HCT116 (cell line): ENCODE measurements around the gene ADGRG6. TPM values are rescaled to one million over a fixed set of nuclear protein-coding genes. Genes with fewer than 3 reads are reported as not detected.
A peak's percentile ranks its signal among the peaks of the same experiment; 100 is the strongest.

Experiments
- ATAC-seq: fragments of 200-7000 bp; cut with Tn5 transposase; 2 replicates; pipeline ENCODE4 v1.9.1; 2020; ENCODE audit warnings: mild to moderate bottlenecking, moderate library complexity
- BruUV-seq: library from RNA; stranded (reverse); fragments of 400-500 nt; replicated peaks from 2 replicates; lab custom pipeline; 2021; lab: Mats Ljungman, UMichigan
- CTCF ChIA-PET: fragments of 300-600 bp; sonication (Branson Sonifier 250); formaldehyde crosslinking; loops from one replicate; lab custom pipeline; 2021; ENCODE audit warnings: antibody characterized with exemption; lab: Charles Lee
- POLR2A ChIA-PET: fragments of 300-600, 350-600 bp; sonication (Branson Sonifier 250); formaldehyde crosslinking; loops from one replicate; lab custom pipeline; 2021; ENCODE audit warnings: antibody characterized with exemption; lab: Charles Lee
- RAD21 ChIA-PET, 2 experiments: fragments of 300-600 bp; sonication (Branson Sonifier 250); formaldehyde crosslinking; loops; one replicate each; lab custom pipeline; 2023; ENCODE audit warnings: low total read pairs in 2 of 2; ENCODE audit not compliant: uncharacterized antibody in 2 of 2, unreplicated experiment in 2 of 2, low non-redundant PET in 1 of 2; lab: Charles Lee
- DNase-seq: peaks from one replicate; pipeline ENCODE4 v3.0.0-alpha.2; 2010; ENCODE audit warnings: low read depth, low spot score
- H2AFZ ChIP-seq: fragments of 200-600 bp; shearing (Covaris generic), sonication (generic); 2 replicates; pipeline ENCODE4 v1.6.1; 2017; ENCODE audit warnings: low read depth, mixed run types, mixed read lengths, antibody characterized with exemption, low read length; ENCODE audit not compliant: poor library complexity, severe bottlenecking
- H3K27ac ChIP-seq: 2 replicates; pipeline ENCODE4 v1.5.1; 2012; ENCODE audit warnings: low read depth, low read length
- H3K27me3 ChIP-seq: fragments of 200-600 bp; sonication (generic); 2 replicates; pipeline ENCODE4 v1.6.1; 2016; ENCODE audit warnings: mixed run types, low read length, mixed read lengths; ENCODE audit not compliant: insufficient read depth
- H3K36me3 ChIP-seq, 2 experiments: fragments of 200-500 bp in 1 of 2; fragments of 200-600 bp in 1 of 2; sonication (Bioruptor generic) in 1 of 2; sonication (generic) in 1 of 2; 2 replicates each; pipeline versions ENCODE4 v1.5.1 to v1.6.1; 2014 to 2016; ENCODE audit warnings: low read length in 2 of 2, inconsistent platforms in 1 of 2, mixed read lengths in 1 of 2, mixed run types in 1 of 2; ENCODE audit not compliant: insufficient read depth in 2 of 2, control insufficient read depth in 1 of 2
- H3K4me1 ChIP-seq, 2 experiments: fragments of 200-600 bp in 1 of 2; sonication (generic) in 1 of 2; 2 replicates each; pipeline versions ENCODE4 v1.5.1 to v1.6.1; 2012 to 2017; ENCODE audit warnings: low read length in 2 of 2, inconsistent platforms in 1 of 2, mild to moderate bottlenecking in 1 of 2, mixed read lengths in 1 of 2, mixed run types in 1 of 2, moderate library complexity in 1 of 2; ENCODE audit not compliant: insufficient read depth in 2 of 2, control insufficient read depth in 1 of 2
- H3K4me2 ChIP-seq: fragments of 200-600 bp; sonication (generic); 2 replicates; pipeline ENCODE4 v1.6.1; 2017; ENCODE audit warnings: mixed run types, low read length, mixed read lengths
- H3K4me3 ChIP-seq, 2 experiments: fragments of 200-600 bp in 1 of 2; sonication (generic) in 1 of 2; replicated peaks in 1 of 2; 2 replicates each; pipeline ENCODE4 v1.5.1; 2011 to 2016; ENCODE audit warnings: low read length in 2 of 2, control low read depth in 1 of 2, low read depth in 1 of 2, mild to moderate bottlenecking in 1 of 2, mixed read lengths in 1 of 2, mixed run types in 1 of 2
- H3K79me2 ChIP-seq: fragments of 200-600 bp; sonication (generic); 2 replicates; pipeline ENCODE4 v1.6.1; 2017; ENCODE audit warnings: mild to moderate bottlenecking, mixed run types, low read length, moderate library complexity, mixed read lengths; ENCODE audit not compliant: insufficient read depth
- H3K9ac ChIP-seq: fragments of 200-600 bp; sonication (generic); 2 replicates; pipeline ENCODE4 v1.6.1; 2016; ENCODE audit warnings: low read length, mixed read lengths
- H3K9me2 ChIP-seq: fragments of 200-600 bp; sonication (generic), shearing (Covaris generic); 2 replicates; pipeline ENCODE4 v1.6.1; 2017; ENCODE audit warnings: mixed run types, mild to moderate bottlenecking, moderate library complexity; ENCODE audit not compliant: insufficient read depth
- H3K9me3 ChIP-seq, 2 experiments: fragments of 200-500 bp in 1 of 2; fragments of 200-600 bp in 1 of 2; sonication (Bioruptor generic) in 1 of 2; sonication (generic) in 1 of 2; 2 replicates each; pipeline ENCODE4 v1.6.1; 2014 to 2017; ENCODE audit warnings: low read length in 2 of 2, mixed read lengths in 2 of 2, inconsistent platforms in 1 of 2, low read depth in 1 of 2, mild to moderate bottlenecking in 1 of 2, mixed run types in 1 of 2, moderate library complexity in 1 of 2; ENCODE audit not compliant: control insufficient read depth in 1 of 2, insufficient read depth in 1 of 2
- H4K20me1 ChIP-seq: fragments of 200-600 bp; sonication (generic), shearing (Covaris generic); 2 replicates; pipeline ENCODE4 v1.6.1; 2017; ENCODE audit warnings: mixed run types, mild to moderate bottlenecking, moderate library complexity; ENCODE audit not compliant: insufficient read depth
- CEBPB ChIP-seq: IDR thresholded peaks from 2 replicates; pipeline ENCODE4 v1.6.1; 2012; ENCODE audit warnings: low read depth
- CTCF ChIP-seq, 3 experiments: fragments of 200-600 bp in 1 of 3; sonication (generic) in 1 of 3; IDR thresholded peaks in 2 of 3; conservative IDR thresholded peaks in 1 of 3; 2 replicates each; pipeline ENCODE4 v1.5.1; 2012 to 2017; ENCODE audit warnings: low read depth in 2 of 3, low read length in 2 of 3, antibody characterized with exemption in 1 of 3, borderline replicate concordance in 1 of 3, control low read depth in 1 of 3, mild to moderate bottlenecking in 1 of 3, mixed read lengths in 1 of 3, mixed run types in 1 of 3, moderate library complexity in 1 of 3; ENCODE audit not compliant: insufficient read depth in 1 of 3
- POLR2A ChIP-seq: IDR thresholded peaks from 2 replicates; pipeline ENCODE4 v1.7.0; 2011; ENCODE audit warnings: borderline replicate concordance; ENCODE audit not compliant: insufficient read depth, insufficient read length; ENCODE audit errors: extremely low read depth
- POLR2AphosphoS5 ChIP-seq: IDR thresholded peaks from 2 replicates; pipeline ENCODE4 v1.6.1; 2011; ENCODE audit warnings: mild to moderate bottlenecking, low read depth, low read length, moderate library complexity
- intact Hi-C: fragments of 100-400 bp; cut with micrococcal nuclease; formaldehyde crosslinking; loops from 2 replicates; pipeline ENCODE4 v1.10.0; 2022
- total RNA-seq: library from RNA; stranded (reverse); gene quantifications from one replicate; pipeline ENCODE4 v1.2.1, GENCODE V29; 2021; ENCODE audit not compliant: unreplicated experiment

ADGRG6 gene
- total RNA-seq, 1 experiment from 2014 or later = 67.9 TPM

GRCh38 chr6:142407685-142408273, 106.0 kb downstream of the ADGRG6 start:
- no peaks in the 10 kb centered on the region for H3K9me3 ChIP-seq
- H3K36me3 ChIP-seq = no peaks in the 10 kb centered on the region; a peak in 2 of 4 replicates
- DNase-seq (no peak), ATAC-seq (no peak)
- H3K9me2 ChIP-seq = no peaks in the 10 kb centered on the region
- H3K79me2 ChIP-seq = no peaks in the 10 kb centered on the region
- H3K4me3 ChIP-seq = no peak overlapping the region
- ChIA-PET CTCF (no interaction called here), RAD21 (no interaction called here), POLR2A (no interaction called here)
- BruUV-seq = no TSS peak
- H3K27ac ChIP-seq = no peak overlapping the region
- no peak overlapping the region for H3K9ac ChIP-seq
- H3K27me3 ChIP-seq = no peaks in the 10 kb centered on the region
- no peak overlapping the region for H3K4me2 ChIP-seq
- H4K20me1 ChIP-seq = no peaks in the 10 kb centered on the region
- H2AFZ ChIP-seq = no peak overlapping the region
- H3K4me1 ChIP-seq = peaks cover 4 to 8% of the 10 kb centered on the region in 2 experiments
- TF ChIP-seq POLR2A = no peak
- TF ChIP-seq, all 23 proteins: peak for 0
- intact Hi-C loops = no loop called here

- Histone ChIP-seq H3K36me3 (no peaks in the 10 kb centered on the region; a peak in 2 of 4 replicates), H3K9ac (no peak overlapping the region), H3K79me2 (no peaks in the 10 kb centered on the region), H3K9me3 (no peaks in the 10 kb centered on the region), H3K4me3 (no peak overlapping the region), H3K27me3 (no peaks in the 10 kb centered on the region), H3K27ac (no peak overlapping the region), H3K4me1 (peaks cover 10 to 14% of the 10 kb centered on the region in 2 experiments), H2AFZ (no peak overlapping the region), H3K4me2 (no peak overlapping the region), H4K20me1 (no peaks in the 10 kb centered on the region), H3K9me2 (no peaks in the 10 kb centered on the region)
- ChIA-PET RAD21 (no interaction called here), CTCF (no interaction called here), POLR2A (no interaction called here)
- intact Hi-C loops = no loop called here
- ATAC-seq (peak; percentile 38; the same call in 1 of the 2 replicates), DNase-seq (no peak)
- no TSS peak for BruUV-seq
- TF ChIP-seq CTCF (IDR thresholded peaks at IDR 0.05 in 2 of 3, conservative IDR thresholded peaks at IDR 0.05 in 1 of 3; ENCODE audit: borderline replicate concordance in 1 of 3, insufficient read depth in 1 of 3, low read depth in 2 of 3, low read length in 2 of 3) = peak in 2 of 3 experiments; percentile 10 to 34; a peak in 2 of 6 replicates
- TF ChIP-seq CEBPB = no peak
- no peak for TF ChIP-seq POLR2AphosphoS5
These were observed 106.6 kb downstream of the ADGRG6 start for GRCh38 chr6:142408409-142408808.
